ENCODE data around the gene SHD. TPM values are rescaled to one million over a fixed set of nuclear protein-coding genes. Genes with fewer than 3 reads are reported as not detected.
"Not testable (repeated sequence)": the region's sequence is repeated elsewhere in the genome, so short reads cannot be mapped to it uniquely, and the experiment has no call there.

SHD gene
- polyA plus RNA-seq (ENCODE audit: insufficient read length in 4 of 4): 1 to 10 TPM; 1.8 to 5.7 (median 3.1) TPM

DNA sequence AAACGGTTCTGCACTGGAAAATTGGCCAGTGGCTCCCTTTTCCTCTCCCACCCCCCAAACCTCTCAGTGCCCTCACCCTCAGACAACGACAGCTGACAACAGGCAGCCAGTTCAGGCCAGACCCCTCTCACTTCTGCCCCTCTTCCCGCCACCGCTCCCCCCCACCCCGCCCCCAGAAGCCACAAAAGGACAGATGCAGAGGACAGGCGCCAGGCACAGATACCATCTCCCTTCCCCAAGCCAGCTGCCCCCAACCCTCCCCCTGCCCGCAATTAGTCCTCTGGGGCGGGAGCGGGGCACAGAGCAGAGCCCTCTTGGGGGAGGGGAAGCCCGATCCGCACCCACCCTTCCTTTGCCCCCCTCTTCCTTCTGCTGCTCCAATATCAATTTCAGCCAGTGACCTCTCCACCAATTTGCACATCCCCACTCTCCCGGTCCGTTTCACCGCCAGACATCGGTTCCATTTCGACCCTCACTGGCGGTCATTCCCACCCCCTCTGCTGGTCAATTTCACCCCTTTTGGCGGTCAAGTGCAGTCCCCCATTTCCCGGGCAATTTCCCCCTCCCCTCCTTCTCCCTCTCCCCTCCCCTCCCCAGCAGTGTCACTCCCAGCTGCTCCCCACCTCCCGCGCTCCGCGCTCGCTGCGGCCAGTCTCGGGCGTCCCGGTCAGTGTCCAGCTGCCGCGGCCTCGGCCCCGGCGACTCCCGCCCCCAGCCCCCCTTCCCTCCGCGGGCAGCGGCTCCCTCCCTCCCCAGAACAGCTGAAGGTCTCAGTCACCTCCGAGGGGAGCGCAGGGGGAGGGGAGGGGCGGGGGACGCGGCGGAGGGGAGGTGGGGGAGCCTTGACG is at the start of gene SHD:
Gene SHD (plus strand): TSS at position 848 of the 848 bp plus-strand sequence. CDS start 798 bp downstream, outside the sequence.
- peak in 1 of 4 donors; percentile 22 for DNase-seq (ENCODE audit: low read depth in 4 of 4, low spot score in 3 of 4)

DNA sequence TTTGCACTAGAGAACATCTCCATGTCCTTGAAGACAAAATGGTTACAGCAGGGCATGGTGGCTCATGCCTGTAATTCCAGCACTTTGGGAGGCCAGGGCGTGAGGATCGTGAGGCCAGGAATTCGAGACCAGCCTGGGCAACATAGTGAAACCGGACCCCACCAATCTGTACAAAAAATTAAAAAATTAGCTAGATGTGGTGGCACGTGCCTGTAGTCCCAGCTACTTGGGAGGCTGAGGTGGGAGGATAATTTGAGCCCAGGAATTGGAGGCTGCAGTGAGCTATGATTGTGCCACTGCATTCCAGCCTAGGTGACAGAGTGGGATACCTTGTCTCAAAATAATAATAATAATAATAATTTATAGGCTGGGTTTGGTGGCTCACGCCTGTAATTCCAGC is 48.8 kb upstream of the SHD start:
- DNase-seq (ENCODE audit: low read depth in 4 of 4, low spot score in 3 of 4): not testable (repeated sequence)

- not testable (repeated sequence) for DNase-seq (ENCODE audit: low read depth in 4 of 4, low spot score in 3 of 4)
Measured at GRCh38 chr19:4231521-4231920, 47.5 kb upstream of the SHD start.

DNA sequence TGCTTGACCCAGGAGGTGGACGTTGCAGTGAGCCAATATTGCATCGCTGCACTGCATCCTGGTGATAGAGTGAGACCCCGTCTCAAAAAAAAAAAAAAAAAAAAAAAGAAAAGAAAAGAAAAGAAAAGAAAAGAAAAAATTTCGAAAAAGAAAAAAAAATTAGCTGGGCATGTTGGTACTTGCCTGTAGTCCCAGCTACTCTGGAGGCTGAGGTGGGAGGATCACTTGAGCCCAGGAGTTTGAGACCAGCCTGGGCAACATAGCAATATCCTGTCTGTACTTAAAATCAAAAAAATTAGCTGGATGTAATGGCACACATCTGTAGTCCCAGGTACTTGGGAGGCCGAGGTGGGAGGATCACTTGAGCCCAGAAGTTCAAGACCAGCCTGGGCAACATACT is 46.9 kb upstream of the SHD start:
- not testable (repeated sequence) for DNase-seq (ENCODE audit: low read depth in 4 of 4, low spot score in 3 of 4)

DNA sequence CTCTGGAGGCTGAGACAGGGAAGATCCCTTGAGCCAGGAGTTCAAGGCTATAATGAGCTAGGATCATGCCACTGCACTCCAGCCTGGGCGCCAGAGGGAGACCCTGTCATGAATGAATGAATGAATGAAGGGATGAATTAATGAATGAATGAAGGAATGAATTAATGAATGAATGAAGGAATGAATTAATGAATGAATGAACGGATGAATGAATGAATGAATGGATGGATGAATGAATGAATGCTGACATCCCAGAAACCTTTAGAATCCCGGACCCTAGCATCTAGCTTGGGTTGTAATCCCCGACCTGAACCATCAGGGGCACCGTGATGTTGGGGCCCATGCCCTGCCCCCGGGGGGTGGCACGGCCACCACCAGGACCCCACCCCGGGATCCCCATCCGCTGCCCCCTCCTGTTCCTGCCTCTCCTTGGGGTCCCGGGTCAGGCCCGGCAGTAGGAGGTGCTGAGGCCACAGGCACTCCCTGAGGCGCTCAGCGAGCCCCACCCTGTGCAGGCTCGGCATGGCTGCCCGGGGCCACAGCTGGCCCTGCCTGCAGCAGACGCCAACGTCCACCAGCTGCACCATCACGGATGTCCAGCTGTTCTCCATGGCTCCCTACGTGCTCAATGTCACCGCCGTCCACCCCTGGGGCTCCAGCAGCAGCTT is 46.3 kb upstream of the SHD start:
- DNase-seq (ENCODE audit: low read depth in 4 of 4, low spot score in 3 of 4): no peak

- no peak for DNase-seq (ENCODE audit: low read depth in 4 of 4, low spot score in 3 of 4)
Measured at GRCh38 chr19:4233282-4233853, 45.7 kb upstream of the SHD start.

GRCh38 chr19:4234142-4234861 is 44.8 kb upstream of the SHD start:
- no peak for DNase-seq (ENCODE audit: low read depth in 4 of 4, low spot score in 3 of 4)

GRCh38 chr19:4234862-4235201 is 44.2 kb upstream of the SHD start:
- DNase-seq (ENCODE audit: low read depth in 4 of 4, low spot score in 3 of 4): no peak

DNA sequence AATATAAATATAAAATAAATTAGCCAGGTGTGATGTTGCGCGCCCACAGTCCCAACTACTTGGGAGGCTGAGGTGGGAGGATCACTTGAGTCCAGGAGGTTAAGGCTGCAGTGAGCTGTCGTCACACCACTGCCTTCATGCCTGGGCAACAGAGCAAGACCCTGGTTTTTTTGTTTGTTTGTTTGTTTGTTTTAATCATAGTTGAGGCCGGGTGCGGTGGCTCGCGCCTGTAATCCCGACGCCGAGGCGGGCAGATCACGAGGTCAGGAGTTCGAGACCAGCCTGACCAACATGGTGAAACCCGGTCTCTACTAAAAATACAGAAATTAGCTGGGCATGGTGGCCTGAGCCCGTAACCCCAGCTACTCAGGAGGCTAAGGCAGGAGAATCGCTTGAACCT is 41.6 kb upstream of the SHD start:
- DNase-seq (ENCODE audit: low read depth in 4 of 4, low spot score in 3 of 4): not testable (repeated sequence)

DNA sequence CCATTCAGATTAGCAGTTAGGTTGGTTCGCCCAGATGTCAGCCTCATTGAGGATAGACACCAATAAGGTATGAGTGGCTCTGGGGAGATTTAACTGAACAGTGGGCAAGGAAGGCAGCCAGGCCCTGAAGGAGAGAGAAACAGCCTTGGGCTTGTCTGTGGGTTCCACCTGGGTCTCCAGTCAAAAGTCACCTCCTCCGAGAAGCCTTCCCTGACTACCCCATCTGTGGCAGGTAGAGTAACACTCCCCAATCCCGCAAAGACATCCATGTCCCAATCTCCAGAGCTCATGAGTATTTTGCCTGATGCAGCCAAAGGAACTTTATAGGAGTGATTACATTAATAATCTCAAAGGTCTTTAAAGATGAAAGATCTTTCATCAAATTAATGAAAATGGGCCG is 40.2 kb upstream of the SHD start:
- no peak for DNase-seq (ENCODE audit: low read depth in 4 of 4, low spot score in 3 of 4)

GRCh38 chr19:4241824-4242430 is 37.1 kb upstream of the SHD start:
- DNase-seq (ENCODE audit: low read depth in 4 of 4, low spot score in 3 of 4): no peak

- not testable (repeated sequence) for DNase-seq (ENCODE audit: low read depth in 4 of 4, low spot score in 3 of 4)
Measured at GRCh38 chr19:4245938-4246337, 33.1 kb upstream of the SHD start.

DNA sequence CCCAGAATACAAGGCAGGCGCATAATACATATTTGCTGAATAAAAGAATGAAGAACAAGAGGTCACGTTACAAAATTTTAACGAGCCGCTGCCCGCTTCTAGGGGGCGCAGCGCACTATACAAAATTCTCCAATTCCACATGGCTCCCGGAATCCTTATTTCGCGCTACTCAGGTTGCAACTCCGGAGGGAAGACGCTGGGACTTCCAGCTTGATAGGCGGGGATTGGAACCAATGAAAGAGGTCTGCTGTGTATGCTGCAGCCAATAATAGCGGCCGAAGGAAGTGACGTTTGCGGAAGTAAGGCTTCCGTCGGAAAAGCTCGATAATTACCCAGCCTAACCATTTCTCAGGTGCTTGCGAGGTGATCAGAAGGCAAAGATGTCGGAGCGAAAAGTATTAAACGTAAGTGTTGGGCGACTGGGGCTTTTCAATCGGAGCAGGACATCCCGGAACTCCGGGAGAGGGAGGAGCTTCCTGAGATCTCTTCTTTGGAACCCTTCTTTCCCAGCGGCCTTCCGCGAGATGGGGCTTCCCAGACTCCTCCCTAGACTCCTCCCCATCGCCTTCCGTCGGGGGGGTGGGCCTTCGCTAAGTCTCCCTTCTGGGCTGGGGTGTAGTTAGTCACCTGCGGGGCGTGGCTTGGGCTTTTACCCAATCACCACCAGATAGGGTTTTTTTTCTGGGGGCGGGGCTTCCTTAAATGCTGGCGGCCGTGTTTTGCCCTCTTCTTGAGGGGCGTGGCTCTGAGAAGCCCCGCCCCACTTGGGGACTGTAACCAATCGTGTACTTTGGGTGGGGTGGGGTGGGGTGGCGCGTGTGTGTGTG is 32.1 kb upstream of the SHD start, which contains the start of gene YJU2:
Gene YJU2 (plus strand): TSS at position 314 of the 827 bp plus-strand sequence. CDS start 67 bp downstream, at position 381.
- peak; percentile 98 to 99 (median 98) for DNase-seq (ENCODE audit: low read depth in 4 of 4, low spot score in 3 of 4)

DNA sequence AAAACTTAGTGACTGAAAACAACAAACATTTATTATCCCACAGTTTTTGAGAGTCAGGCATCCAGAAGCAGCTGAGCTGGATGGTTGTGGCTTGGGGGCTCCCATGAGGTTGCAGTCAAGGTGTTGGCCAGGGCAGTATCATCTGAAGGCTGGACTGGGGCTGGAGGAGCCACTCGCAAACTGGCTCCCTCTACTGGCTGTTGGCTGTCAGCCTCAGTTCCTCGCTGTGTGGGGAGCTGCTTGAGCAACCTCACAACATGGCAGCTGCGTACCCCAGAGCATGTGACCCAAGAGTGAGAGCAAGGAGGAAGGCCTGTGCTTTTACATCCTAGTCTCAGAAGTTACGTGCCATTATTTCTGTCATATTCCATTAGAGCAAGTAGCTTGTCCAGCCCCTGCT is 22.5 kb upstream of the SHD start:
- DNase-seq (ENCODE audit: low read depth in 4 of 4, low spot score in 3 of 4): no peak

DNA sequence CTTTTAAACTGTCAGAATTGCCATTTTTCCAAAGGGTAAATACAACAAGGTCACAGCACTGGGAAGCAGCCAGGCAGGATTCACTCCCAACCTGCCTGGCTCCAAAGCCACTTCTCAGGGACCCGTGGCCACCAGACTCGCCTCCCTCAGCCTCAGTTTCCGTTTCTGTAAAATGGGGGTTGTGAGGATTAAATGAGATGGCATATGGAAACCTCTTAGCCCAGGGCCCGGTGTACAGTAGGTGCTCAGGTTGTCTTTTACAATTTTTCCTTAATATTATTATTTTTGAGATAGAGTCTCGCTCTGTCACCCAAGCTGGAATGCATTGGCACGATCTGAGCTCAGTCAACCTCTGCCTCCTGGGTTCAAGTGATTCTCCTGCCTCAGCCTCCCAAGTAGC is 22.0 kb upstream of the SHD start:
- no peak for DNase-seq (ENCODE audit: low read depth in 4 of 4, low spot score in 3 of 4)

DNA sequence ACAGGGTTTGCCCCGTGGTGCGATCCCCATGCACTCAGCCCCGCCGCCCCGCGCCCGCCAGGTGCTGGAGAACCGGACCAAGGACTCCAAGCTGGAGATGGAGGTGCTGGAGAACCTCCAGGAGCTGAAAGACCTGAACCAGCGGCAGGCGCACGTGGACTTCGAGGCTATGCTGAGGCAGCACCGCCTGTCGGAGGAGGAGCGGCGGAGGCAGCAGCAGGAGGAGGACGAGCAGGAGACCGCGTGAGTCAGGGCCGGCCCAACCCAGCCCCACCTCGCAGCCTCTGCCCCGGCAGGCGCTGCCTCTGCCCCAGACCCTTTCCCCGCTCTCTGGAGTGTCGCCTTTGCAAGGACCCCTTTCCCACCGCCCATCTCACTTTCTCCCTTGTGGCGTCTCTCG is 20.9 kb upstream of the SHD start:
- DNase-seq (ENCODE audit: low read depth in 4 of 4, low spot score in 3 of 4): no peak

GRCh38 chr19:4260613-4261191 is 18.4 kb upstream of the SHD start:
- no peak for DNase-seq (ENCODE audit: low read depth in 4 of 4, low spot score in 3 of 4)

DNA sequence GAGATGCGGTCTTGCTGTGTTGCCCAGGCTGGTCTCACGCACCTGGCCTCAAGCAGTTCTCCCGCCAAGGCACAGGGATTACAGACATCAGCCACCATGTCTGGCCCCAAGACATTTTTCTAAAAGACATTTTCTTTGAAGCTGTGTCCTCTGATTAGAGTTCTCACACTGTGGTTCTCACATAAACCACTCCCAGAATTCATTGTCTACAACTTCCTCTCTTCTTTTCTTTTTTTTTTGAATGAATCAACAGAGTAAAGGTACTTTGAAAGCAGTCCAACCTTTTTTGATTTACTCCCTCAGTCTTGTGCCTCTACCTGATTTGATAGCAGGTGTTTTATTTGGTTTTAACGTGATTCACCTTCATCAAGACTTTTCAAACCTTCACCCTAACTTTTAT is 14.3 kb upstream of the SHD start:
- no peak for DNase-seq (ENCODE audit: low read depth in 4 of 4, low spot score in 3 of 4)

DNA sequence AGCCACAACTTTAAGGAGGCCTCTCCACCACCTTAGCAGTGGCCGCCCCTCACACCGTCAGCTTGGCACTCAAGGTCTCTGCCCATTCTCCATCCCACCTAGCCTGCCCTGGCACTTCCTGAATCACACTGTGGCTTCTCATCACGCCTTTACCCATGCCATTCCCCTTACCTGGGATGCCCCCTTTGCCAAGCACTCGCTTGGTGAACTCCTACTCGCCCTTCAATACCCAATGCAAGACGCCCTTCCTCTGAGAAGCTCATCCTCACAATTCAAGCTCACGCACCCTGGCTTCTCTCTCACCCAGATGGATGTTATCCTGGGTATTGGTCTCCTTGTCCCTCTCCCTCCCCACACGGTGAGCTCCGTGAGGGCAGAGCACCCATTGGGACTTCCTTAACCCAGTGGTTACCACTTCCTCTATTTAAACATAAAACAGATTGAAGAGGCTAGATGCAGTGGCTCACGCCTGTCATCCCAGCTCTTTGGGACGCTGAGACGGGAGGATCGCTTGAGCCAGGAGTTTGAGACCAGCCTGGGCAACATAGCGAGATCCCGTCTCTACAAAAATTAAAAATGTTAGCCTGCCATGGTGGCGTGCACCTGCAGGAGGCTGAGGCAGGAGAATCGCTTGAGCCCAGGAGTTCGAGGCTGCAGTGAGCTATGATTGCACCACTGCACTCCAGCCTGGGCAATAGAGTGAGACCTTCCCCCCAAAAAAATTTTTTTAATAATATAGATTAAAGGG is 12.6 kb upstream of the SHD start:
- DNase-seq (ENCODE audit: low read depth in 4 of 4, low spot score in 3 of 4): no peak

All from left renal pelvis (tissue), 4 donors.